Left ventricle myocardium inferior (tissue), 1 donor: ENCODE data around the gene CAMK1D. TPM values are rescaled to one million over a fixed set of nuclear protein-coding genes. Genes with fewer than 3 reads are reported as not detected.

Experiments
- DNase-seq: peaks from one replicate; pipeline ENCODE4 v3.0.0-alpha.2; 2020
- H3K27ac ChIP-seq: fragments of 200-600 bp; replicated peaks from 2 replicates; pipeline ENCODE4 v1.8.0; 2021
- H3K27me3 ChIP-seq: fragments of 200-600 bp; 2 replicates; pipeline ENCODE4 v1.8.0; 2021; ENCODE audit warnings: low read depth
- H3K36me3 ChIP-seq: fragments of 200-600 bp; 2 replicates; pipeline ENCODE4 v1.8.0; 2021
- H3K4me1 ChIP-seq: fragments of 200-600 bp; 2 replicates; pipeline ENCODE4 v1.8.0; 2021
- H3K4me3 ChIP-seq: fragments of 200-600 bp; 2 replicates; pipeline ENCODE4 v1.8.0; 2021; ENCODE audit warnings: mild to moderate bottlenecking, moderate library complexity
- H3K9me3 ChIP-seq: fragments of 200-600 bp; replicated peaks from 2 replicates; pipeline ENCODE4 v1.8.0; 2021
- intact Hi-C: fragments of 100-400 bp; cut with micrococcal nuclease; formaldehyde crosslinking; loops from one replicate; pipeline ENCODE4 v1.11.0; 2022
- total RNA-seq: library from RNA; stranded (reverse); fragmentation: NEBNext Ultra II Directional; extraction: Animal tissue kit (Norgen Biotek cat#: 25700); gene quantifications from one replicate; pipeline ENCODE4 v1.2.1, GENCODE V29; 2021
- TF ChIP-seq, protein P1 (sequence below): fragments of 200-600 bp; IDR thresholded peaks from 2 replicates; pipeline ENCODE4 v1.8.0; 2021; ENCODE audit warnings: antibody characterized with exemption, mild to moderate bottlenecking, borderline replicate concordance
- donor health status: DM: no; HTN: yes; CAD: no; lungs with severe emphysema.

CAMK1D gene
- total RNA-seq, 1 donor from 2014 or later = 2.5 TPM

GRCh38 chr10:12780634-12781601, 431.6 kb downstream of the CAMK1D start:
- no peaks in the 10 kb centered on the region for H3K36me3 ChIP-seq
- H3K27ac ChIP-seq = peak overlapping the region; percentile 37
- DNase-seq = peak; percentile 29
- TF ChIP-seq, protein P1, sequence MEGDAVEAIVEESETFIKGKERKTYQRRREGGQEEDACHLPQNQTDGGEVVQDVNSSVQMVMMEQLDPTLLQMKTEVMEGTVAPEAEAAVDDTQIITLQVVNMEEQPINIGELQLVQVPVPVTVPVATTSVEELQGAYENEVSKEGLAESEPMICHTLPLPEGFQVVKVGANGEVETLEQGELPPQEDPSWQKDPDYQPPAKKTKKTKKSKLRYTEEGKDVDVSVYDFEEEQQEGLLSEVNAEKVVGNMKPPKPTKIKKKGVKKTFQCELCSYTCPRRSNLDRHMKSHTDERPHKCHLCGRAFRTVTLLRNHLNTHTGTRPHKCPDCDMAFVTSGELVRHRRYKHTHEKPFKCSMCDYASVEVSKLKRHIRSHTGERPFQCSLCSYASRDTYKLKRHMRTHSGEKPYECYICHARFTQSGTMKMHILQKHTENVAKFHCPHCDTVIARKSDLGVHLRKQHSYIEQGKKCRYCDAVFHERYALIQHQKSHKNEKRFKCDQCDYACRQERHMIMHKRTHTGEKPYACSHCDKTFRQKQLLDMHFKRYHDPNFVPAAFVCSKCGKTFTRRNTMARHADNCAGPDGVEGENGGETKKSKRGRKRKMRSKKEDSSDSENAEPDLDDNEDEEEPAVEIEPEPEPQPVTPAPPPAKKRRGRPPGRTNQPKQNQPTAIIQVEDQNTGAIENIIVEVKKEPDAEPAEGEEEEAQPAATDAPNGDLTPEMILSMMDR = no peak
- H3K4me3 ChIP-seq = no peak overlapping the region
- H3K9me3 ChIP-seq = no peaks in the 10 kb centered on the region
- H3K27me3 ChIP-seq = no peaks in the 10 kb centered on the region
- intact Hi-C loops = loop anchor here (10.0 kb wide), 1 partner anchor 114 kb away; no protein-coding TSS in a partner anchor
- no peaks in the 10 kb centered on the region for H3K4me1 ChIP-seq

- no peak overlapping the region for H3K27ac ChIP-seq
- TF ChIP-seq, protein P1 = no peak
- intact Hi-C loops = loop anchor here (10.0 kb wide), 1 partner anchor 113 kb away; no protein-coding TSS in a partner anchor
Observed at GRCh38 chr10:12781976-12782375, 432.6 kb downstream of the CAMK1D start.

DNA sequence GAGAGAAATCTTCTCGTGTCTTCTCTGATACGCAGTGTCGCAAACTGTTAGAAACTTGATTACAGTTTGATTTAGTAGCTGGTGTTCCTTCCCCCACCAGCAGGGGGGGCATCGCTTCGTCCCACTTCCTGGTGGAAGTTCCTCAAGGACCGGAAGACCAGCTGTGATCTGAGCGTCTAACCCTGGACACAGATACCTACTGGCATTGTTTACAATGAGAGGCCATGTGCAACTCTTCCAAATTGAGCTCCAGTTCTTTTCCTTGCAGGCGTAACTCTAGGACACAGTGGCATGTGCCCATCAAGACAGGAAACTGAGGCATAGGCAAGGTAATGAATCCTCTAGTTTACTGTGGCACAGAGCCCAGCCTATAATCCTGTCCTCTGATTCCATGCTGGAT, 433.2 kb downstream of the CAMK1D start:
- peak; percentile 31 for DNase-seq
- no peaks in the 10 kb centered on the region for H3K4me1 ChIP-seq
- no peaks in the 10 kb centered on the region for H3K36me3 ChIP-seq
- no peak overlapping the region for H3K4me3 ChIP-seq
- no peak overlapping the region for H3K27ac ChIP-seq
- TF ChIP-seq, protein P1 = peak; percentile 74
- no peaks in the 10 kb centered on the region for H3K9me3 ChIP-seq
- intact Hi-C loops = loop anchor here (10.0 kb wide), 1 partner anchor 112 kb away; no protein-coding TSS in a partner anchor
- no peaks in the 10 kb centered on the region for H3K27me3 ChIP-seq

More at GRCh38 chr10:12781976-12782375, 432.6 kb downstream of the CAMK1D start:
- no peaks in the 10 kb centered on the region for H3K36me3 ChIP-seq
- no peaks in the 10 kb centered on the region for H3K9me3 ChIP-seq
- H3K27me3 ChIP-seq = no peaks in the 10 kb centered on the region
- no peaks in the 10 kb centered on the region for H3K4me1 ChIP-seq
- no peak for DNase-seq
- no peak overlapping the region for H3K4me3 ChIP-seq

DNA sequence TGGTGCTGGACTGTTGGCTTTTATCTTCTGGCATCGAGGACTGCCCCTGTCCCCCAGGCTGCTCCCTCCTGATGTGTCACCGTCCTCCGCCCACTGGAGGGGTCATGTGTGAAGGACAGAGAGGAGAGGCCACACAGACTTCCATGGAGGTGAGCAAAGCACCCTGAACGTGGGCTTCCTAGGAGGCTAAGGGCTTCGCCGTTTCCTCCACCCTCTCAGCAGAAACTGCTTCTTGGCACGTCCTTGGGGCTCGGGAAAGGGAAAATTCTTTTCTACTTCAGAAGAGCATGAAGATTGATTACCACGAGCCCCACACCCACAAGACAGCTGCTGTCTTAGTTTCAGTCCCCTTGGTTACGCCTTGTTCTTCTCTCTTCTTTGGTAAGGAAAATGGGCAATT, 433.9 kb downstream of the CAMK1D start:
- no peak overlapping the region for H3K4me3 ChIP-seq
- no peak overlapping the region for H3K27ac ChIP-seq
- H3K36me3 ChIP-seq = no peaks in the 10 kb centered on the region
- TF ChIP-seq, protein P1 = no peak
- intact Hi-C loops = loop anchor here (10.0 kb wide), 1 partner anchor 112 kb away; no protein-coding TSS in a partner anchor
- DNase-seq = no peak
- H3K9me3 ChIP-seq = no peaks in the 10 kb centered on the region
- no peaks in the 10 kb centered on the region for H3K4me1 ChIP-seq
- H3K27me3 ChIP-seq = no peaks in the 10 kb centered on the region

DNA sequence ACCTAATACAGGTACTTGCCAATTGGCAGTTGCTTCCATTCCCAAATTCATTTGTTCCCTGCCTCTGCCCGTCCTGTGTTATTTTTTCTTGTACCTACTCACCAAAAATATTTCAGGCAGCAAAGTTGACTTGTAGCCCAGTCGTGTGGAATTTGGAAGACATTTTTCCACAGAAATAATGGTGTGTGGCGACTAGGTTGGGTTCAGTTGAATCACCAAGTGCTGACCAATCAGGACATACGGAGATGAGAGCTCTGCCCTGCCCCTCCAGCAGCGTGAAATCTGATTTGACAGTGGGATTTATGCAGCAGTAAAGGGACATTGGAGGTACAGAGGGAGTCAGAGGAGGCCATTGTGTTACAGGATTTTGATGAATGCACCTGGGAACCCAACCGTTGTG, 435.3 kb downstream of the CAMK1D start:
- Histone ChIP-seq H3K27ac (no peak overlapping the region), H3K4me1 (no peaks in the 10 kb centered on the region), H3K9me3 (no peaks in the 10 kb centered on the region), H3K4me3 (no peak overlapping the region), H3K27me3 (no peaks in the 10 kb centered on the region), H3K36me3 (no peaks in the 10 kb centered on the region)
- intact Hi-C loops = loop anchor here (10.0 kb wide), 1 partner anchor 110 kb away; no protein-coding TSS in a partner anchor
- DNase-seq = no peak
- TF ChIP-seq, protein P1 = no peak
